Peyer's patch (tissue), 4 donors: Measurements from ENCODE around the gene ZNF205. TPM values are rescaled to one million over a fixed set of nuclear protein-coding genes. Genes with fewer than 3 reads are reported as not detected.

Source experiments
- DNase-seq, 3 donors: peaks; one replicate each; pipeline ENCODE4 v3.0.0-alpha.2; 2017 to 2019
- H3K27ac ChIP-seq, 4 donors: fragments of 200-600 bp; sonication (generic); one replicate each; pipeline ENCODE4 v1.5.1; 2016 to 2019
- H3K27me3 ChIP-seq, 2 donors: fragments of 200-600 bp; sonication (generic); one replicate each; pipeline ENCODE4 v1.5.1; 2019
- H3K36me3 ChIP-seq, 3 donors: fragments of 200-600 bp; sonication (generic); one replicate each; pipeline ENCODE4 v1.5.1; 2016 to 2019
- H3K4me1 ChIP-seq, 4 donors: fragments of 200-600 bp; sonication (generic); one replicate each; pipeline ENCODE4 v1.5.1; 2016 to 2019
- H3K4me3 ChIP-seq, 4 donors: fragments of 200-600 bp; sonication (generic); 1 replicate in 3 of 4; 2 replicates in 1 of 4; pipeline ENCODE4 v1.5.1; 2016 to 2019; ENCODE audit warnings: mild to moderate bottlenecking in 1 of 4
- H3K9me3 ChIP-seq, 4 donors: fragments of 200-600 bp; sonication (generic); one replicate each; pipeline ENCODE4 v1.5.1; 2016 to 2019; ENCODE audit warnings: mild to moderate bottlenecking in 1 of 4
- CTCF ChIP-seq, 6 experiments: fragments of 450-650 bp in 4 of 6; fragments of 200-600 bp in 2 of 6; sonication (generic) in 1 of 6; IDR thresholded peaks; one replicate each; pipeline ENCODE4 v1.5.1; 2017 to 2019; ENCODE audit warnings: antibody characterized with exemption in 6 of 6, mild to moderate bottlenecking in 3 of 6, moderate library complexity in 1 of 6
- POLR2A ChIP-seq, 2 donors: fragments of 450-650 bp; IDR thresholded peaks; one replicate each; pipeline ENCODE4 v1.5.1; 2017; ENCODE audit warnings: antibody characterized with exemption in 2 of 2, mild to moderate bottlenecking in 2 of 2, moderate library complexity in 2 of 2
- total RNA-seq, 4 donors: library from RNA; depleted of rRNA; stranded (reverse); fragments of >200 nt; gene quantifications; one replicate each; pipeline ENCODE4 v1.1.0, GENCODE V29; 2016

The ZNF205 gene
- total RNA-seq, 4 donors from 2014 or later, result 5.0 to 24.6 (median 16.2) TPM

DNA sequence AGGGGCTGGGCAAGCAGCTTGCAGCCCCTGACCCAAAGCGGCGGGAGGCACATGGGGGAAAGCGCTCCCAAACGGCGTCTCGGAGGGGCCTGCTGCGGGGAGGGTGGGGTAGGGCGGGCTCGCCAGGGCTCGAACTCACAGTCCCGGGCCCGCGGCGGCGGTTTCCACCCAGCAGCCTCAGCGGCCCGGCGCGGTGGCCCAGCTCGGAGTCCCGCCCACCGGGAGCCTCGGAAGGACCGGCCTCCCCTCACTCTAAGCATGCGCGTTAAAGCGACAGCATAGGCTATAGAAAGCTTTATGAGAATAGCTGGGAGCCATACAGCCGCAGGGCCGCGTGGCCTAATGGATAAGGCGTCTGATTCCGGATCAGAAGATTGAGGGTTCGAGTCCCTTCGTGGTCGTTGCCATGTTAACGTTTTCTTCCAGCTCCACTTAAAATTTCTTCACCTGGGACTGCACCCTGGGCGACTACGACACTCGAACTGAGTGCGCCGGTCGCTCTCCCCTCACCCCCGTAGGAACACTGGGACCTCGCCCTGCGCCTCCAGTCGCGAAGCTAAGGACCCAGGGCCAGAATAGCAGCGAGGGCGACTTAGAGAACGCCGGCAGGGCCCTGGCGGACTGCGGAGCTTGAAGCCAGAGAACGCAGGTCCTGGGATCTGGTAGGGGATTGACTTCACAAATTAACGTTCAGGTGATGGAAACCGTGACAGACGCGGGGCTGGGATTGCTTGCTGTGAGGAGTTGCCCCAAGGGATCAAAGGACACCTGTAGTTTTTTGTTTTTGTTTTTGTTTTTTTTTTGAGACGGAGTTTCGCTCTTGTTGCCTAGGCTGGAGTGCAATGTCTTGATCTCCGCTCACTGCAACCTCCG is 38.2 kb downstream of the ZNF205 start:
- Histone ChIP-seq H3K4me1 (peaks cover 0 to 15% (median 0%) of the 10 kb centered on the region in 4 donors), H3K36me3 (no peaks in the 10 kb centered on the region), H3K27ac (peak overlapping the region; percentile 75 to 92 (median 86)), H3K27me3 (no peaks in the 10 kb centered on the region), H3K4me3 (peak overlapping the region; percentile 60 to 68 (median 64)), H3K9me3 (no peaks in the 10 kb centered on the region)
- DNase-seq, result peak; percentile 95 to 98 (median 97)
- peak; percentile 25 to 36 for TF ChIP-seq POLR2A (IDR thresholded peaks at IDR 0.05)
- TF ChIP-seq CTCF (IDR thresholded peaks at IDR 0.05), result no peak

DNA sequence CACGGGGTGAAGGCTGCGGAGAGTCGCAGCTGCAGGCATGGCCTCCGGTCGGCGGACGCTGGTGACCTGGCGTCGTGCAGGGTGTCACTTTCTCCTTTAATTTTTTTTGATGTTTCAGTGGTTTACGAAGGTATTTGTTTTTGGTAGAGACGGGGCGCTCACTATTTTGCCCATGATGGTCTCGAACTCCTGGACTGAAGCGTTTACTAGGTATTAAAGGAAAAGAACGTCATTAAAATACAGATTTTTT is 39.6 kb downstream of the ZNF205 start:
- Histone ChIP-seq H3K9me3 (no peaks in the 10 kb centered on the region), H3K27ac (peak overlapping the region in 1 of 4 donors; percentile 51), H3K27me3 (no peaks in the 10 kb centered on the region), H3K4me1 (peaks cover 0 to 13% (median 0%) of the 10 kb centered on the region in 4 donors), H3K4me3 (peak overlapping the region; percentile 30 to 68 (median 40)), H3K36me3 (no peaks in the 10 kb centered on the region)
- TF ChIP-seq CTCF (IDR thresholded peaks at IDR 0.05) (no peak), POLR2A (IDR thresholded peaks at IDR 0.05) (no peak)
- no peak for DNase-seq

- Histone ChIP-seq H3K27me3 (no peaks in the 10 kb centered on the region), H3K4me3 (peak overlapping the region; percentile 30 to 68 (median 40)), H3K36me3 (no peaks in the 10 kb centered on the region), H3K27ac (peak overlapping the region; percentile 38 to 69 (median 56)), H3K9me3 (no peaks in the 10 kb centered on the region), H3K4me1 (peaks cover 0 to 15% (median under 1%) of the 10 kb centered on the region in 4 donors)
- DNase-seq, result peak; percentile 69 to 92 (median 85)
- TF ChIP-seq POLR2A (IDR thresholded peaks at IDR 0.05) (no peak), CTCF (IDR thresholded peaks at IDR 0.05) (peak in 3 of 6 experiments; percentile 20 to 32 (median 28))
Observed at GRCh38 chr16:3152277-3152990, 40.0 kb downstream of the ZNF205 start.

DNA sequence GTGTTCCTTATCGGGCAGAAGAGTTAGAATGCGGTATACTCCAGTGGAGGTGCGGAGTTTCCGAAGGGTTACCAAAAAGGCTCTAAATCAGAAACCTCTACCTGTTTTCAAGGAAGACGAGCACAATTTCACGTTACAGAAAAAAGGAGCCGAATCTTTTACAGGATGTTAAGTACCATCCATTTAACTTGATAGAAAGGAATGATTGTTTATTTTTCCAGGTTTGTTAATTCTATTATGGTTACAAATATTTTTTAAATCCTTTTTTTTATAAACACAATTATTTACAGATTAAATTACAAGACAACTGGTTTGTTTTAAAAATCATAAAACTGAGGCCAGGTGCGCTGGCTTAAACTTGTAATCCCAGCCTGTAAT is 40.6 kb downstream of the ZNF205 start:
- no peaks in the 10 kb centered on the region for H3K36me3 ChIP-seq
- peak overlapping the region in 1 of 4 donors; percentile 68 for H3K4me3 ChIP-seq
- peaks cover 0 to 19% (median 3%) of the 10 kb centered on the region in 4 donors for H3K4me1 ChIP-seq
- no peak for TF ChIP-seq POLR2A (IDR thresholded peaks at IDR 0.05)
- TF ChIP-seq CTCF (IDR thresholded peaks at IDR 0.05), result no peak
- H3K27me3 ChIP-seq, result no peaks in the 10 kb centered on the region
- H3K27ac ChIP-seq, result peak overlapping the region in 2 of 4 donors; percentile 51 to 69
- DNase-seq, result no peak
- no peaks in the 10 kb centered on the region for H3K9me3 ChIP-seq

- no peak for TF ChIP-seq CTCF (IDR thresholded peaks at IDR 0.05)
- no peak for DNase-seq
- Histone ChIP-seq H3K27ac (no peak overlapping the region), H3K36me3 (no peaks in the 10 kb centered on the region), H3K9me3 (no peaks in the 10 kb centered on the region), H3K4me1 (peaks cover 0 to 26% (median 9%) of the 10 kb centered on the region in 4 donors), H3K4me3 (no peak overlapping the region), H3K27me3 (no peaks in the 10 kb centered on the region)
Observed at GRCh38 chr16:3155181-3155580, 42.8 kb downstream of the ZNF205 start.
